ENCODE measurements around the gene IQGAP2.

- no peak for TF ChIP-seq CTCF (IDR thresholded peaks at IDR 0.05)
- no peak for TF ChIP-seq POLR2A (IDR thresholded peaks at IDR 0.05)
These were observed 14.1 kb upstream of the IQGAP2 start for GRCh38 chr5:76388791-76389512.
